ENCODE data around the gene HIRA. TPM values are rescaled to one million over a fixed set of nuclear protein-coding genes. Genes with fewer than 3 reads are reported as not detected.

Gene HIRA
- total and polyA plus RNA-seq, 2 experiments from 2014 or later: 9.4 to 58.3 TPM

GRCh38 chr22:19353363-19354131 lies 78.0 kb downstream of the HIRA start:
- Mint-ChIP-seq H3K36me3 (ENCODE audit: low read depth) (peaks cover 75% of the 10 kb centered on the region), H3K4me1 (no peaks in the 10 kb centered on the region), H3K4me3 (no peak overlapping the region), H3K9me3 (no peaks in the 10 kb centered on the region), H3K27ac (no peak overlapping the region), H3K27me3 (ENCODE audit: insufficient read depth, low read depth, poor library complexity) (peaks cover 13% of the 10 kb centered on the region)
- Histone ChIP-seq H3F3A (replicated peaks; ENCODE audit: low read depth) (no peaks in the 10 kb centered on the region), H3K27me3 (ENCODE audit: insufficient read depth) (no peaks in the 10 kb centered on the region), H3K4me1 (ENCODE audit: insufficient read depth) (no peaks in the 10 kb centered on the region), H3K27ac (ENCODE audit: low read depth) (no peak overlapping the region), H3K36me3 (ENCODE audit: insufficient read depth) (peaks cover 30% of the 10 kb centered on the region), H3K79me2 (replicated peaks; ENCODE audit: insufficient read depth) (no peaks in the 10 kb centered on the region), H4K20me1 (replicated peaks; ENCODE audit: insufficient read depth) (peaks cover 7% of the 10 kb centered on the region; the same call in 1 of the 2 replicates), H3K4me3 (no peak overlapping the region), H3K4me2 (no peak overlapping the region), H2AFZ (no peak overlapping the region), H3K9me2 (ENCODE audit: insufficient read depth) (no peaks in the 10 kb centered on the region)
- TF ChIP-seq CTCF (conservative IDR thresholded peaks at IDR 0.05; ENCODE audit: low read depth in 2 of 2): no peak
- no peak for TF ChIP-seq STAT1 (IDR thresholded peaks at IDR 0.05; ENCODE audit: unreplicated experiment)
- TF ChIP-seq CREB1 (CRISPR knock-in tag; IDR thresholded peaks at IDR 0.05; ENCODE audit: low read depth): no peak
- no peak for DNase-seq (ENCODE audit: low spot score)
- no peak for ATAC-seq

- peaks cover 72% of the 10 kb centered on the region for H3K36me3 Mint-ChIP-seq (ENCODE audit: low read depth)
- ATAC-seq: no peak
- peaks cover 30% of the 10 kb centered on the region for H3K36me3 ChIP-seq (ENCODE audit: insufficient read depth)
- H3K27ac ChIP-seq (ENCODE audit: low read depth): no peak overlapping the region
- peaks cover 7% of the 10 kb centered on the region; the same call in 1 of the 2 replicates for H4K20me1 ChIP-seq (replicated peaks; ENCODE audit: insufficient read depth)
- H3K4me2 ChIP-seq: no peak overlapping the region
- H3K4me1 Mint-ChIP-seq: no peaks in the 10 kb centered on the region
- no peaks in the 10 kb centered on the region for H3K9me2 ChIP-seq (ENCODE audit: insufficient read depth)
- H3K27ac Mint-ChIP-seq: no peak overlapping the region
- no peak overlapping the region for H3K4me3 ChIP-seq
- H3K27me3 ChIP-seq (ENCODE audit: insufficient read depth): no peaks in the 10 kb centered on the region
- no peaks in the 10 kb centered on the region for H3K4me1 ChIP-seq (ENCODE audit: insufficient read depth)
- H3K79me2 ChIP-seq (replicated peaks; ENCODE audit: insufficient read depth): no peaks in the 10 kb centered on the region
- no peaks in the 10 kb centered on the region for H3K9me3 Mint-ChIP-seq
- H3K27me3 Mint-ChIP-seq (ENCODE audit: insufficient read depth, low read depth, poor library complexity): peaks cover 10% of the 10 kb centered on the region
- H2AFZ ChIP-seq: no peak overlapping the region
- no peaks in the 10 kb centered on the region for H3F3A ChIP-seq (replicated peaks; ENCODE audit: low read depth)
- DNase-seq (ENCODE audit: low spot score): no peak
- no peak overlapping the region for H3K4me3 Mint-ChIP-seq
- no peak for TF ChIP-seq EZH2phosphoT487 (IDR thresholded peaks at IDR 0.05; ENCODE audit: unreplicated experiment)
- TF ChIP-seq CTCF (conservative IDR thresholded peaks at IDR 0.05; ENCODE audit: low read depth in 2 of 2): no peak
- TF ChIP-seq ZNF331 (CRISPR knock-in tag; IDR thresholded peaks at IDR 0.05; ENCODE audit: low read depth): no peak
- TF ChIP-seq REST (IDR thresholded peaks at IDR 0.05; ENCODE audit: unreplicated experiment): no peak
These were observed 78.8 kb downstream of the HIRA start for GRCh38 chr22:19352766-19353165.
